H54 (cell line): ENCODE measurements around the gene SMCR8.
"Not testable (repeated sequence)": the region's sequence is repeated elsewhere in the genome, so short reads cannot be mapped to it uniquely, and the experiment has no call there.

Experiments
- DNase-seq: peaks from one replicate; pipeline ENCODE4 v3.0.0; 2011; ENCODE audit warnings: low spot score, mixed read lengths; ENCODE audit not compliant: insufficient read length
- FAIRE-seq: peaks from 3 replicates; lab custom pipeline; 2011; peaks lifted over from hg19 to GRCh38; lab: Jason Lieb, UNC
- POLR2A ChIP-seq: IDR thresholded peaks from 2 replicates; pipeline ENCODE4 v1.6.1; 2011; ENCODE audit warnings: low read depth, mild to moderate bottlenecking, low read length

SMCR8 gene

DNA sequence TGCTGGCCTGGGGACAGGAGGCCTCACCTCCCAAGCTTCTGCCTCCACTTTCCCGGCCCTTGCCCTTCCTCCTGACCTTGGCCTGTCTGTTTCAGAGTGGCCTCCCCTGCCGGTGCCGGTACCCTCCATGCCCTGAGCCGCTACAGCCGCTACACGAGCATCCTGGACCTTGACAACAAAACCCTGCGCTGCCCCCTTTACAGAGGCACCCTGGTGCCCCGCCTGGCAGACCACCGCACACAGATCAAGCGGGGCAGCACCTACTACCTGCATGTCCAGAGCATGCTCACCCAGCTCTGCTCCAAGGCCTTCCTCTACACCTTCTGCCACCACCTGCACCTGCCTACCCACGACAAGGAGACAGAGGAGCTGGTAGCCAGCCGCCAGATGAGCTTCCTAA, 7.4 kb downstream of the SMCR8 start:
- no peak for TF ChIP-seq POLR2A
- FAIRE-seq (no peak), DNase-seq (no peak)

DNA sequence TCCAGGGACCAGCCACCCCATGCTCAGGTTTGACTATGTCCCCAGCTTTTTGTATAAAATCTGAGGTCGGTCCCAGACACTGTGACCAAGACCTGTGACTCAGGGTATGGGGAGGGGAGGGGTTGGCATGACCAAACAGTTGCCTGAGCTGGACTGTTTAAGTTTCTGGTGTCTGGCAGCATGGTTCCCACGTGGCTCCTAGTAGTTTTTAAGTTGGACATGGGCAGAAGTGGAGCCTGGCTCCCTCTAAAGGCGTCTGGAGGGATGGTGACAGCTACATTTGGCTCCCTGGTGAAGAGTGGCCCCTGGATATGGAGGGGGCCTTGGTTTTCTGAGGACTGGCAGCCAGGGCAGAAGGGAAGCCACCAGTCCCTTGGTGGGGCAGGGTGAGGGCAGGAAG, 7.9 kb downstream of the SMCR8 start:
- no peak for FAIRE-seq
- no peak for TF ChIP-seq POLR2A
- DNase-seq: no peak

DNA sequence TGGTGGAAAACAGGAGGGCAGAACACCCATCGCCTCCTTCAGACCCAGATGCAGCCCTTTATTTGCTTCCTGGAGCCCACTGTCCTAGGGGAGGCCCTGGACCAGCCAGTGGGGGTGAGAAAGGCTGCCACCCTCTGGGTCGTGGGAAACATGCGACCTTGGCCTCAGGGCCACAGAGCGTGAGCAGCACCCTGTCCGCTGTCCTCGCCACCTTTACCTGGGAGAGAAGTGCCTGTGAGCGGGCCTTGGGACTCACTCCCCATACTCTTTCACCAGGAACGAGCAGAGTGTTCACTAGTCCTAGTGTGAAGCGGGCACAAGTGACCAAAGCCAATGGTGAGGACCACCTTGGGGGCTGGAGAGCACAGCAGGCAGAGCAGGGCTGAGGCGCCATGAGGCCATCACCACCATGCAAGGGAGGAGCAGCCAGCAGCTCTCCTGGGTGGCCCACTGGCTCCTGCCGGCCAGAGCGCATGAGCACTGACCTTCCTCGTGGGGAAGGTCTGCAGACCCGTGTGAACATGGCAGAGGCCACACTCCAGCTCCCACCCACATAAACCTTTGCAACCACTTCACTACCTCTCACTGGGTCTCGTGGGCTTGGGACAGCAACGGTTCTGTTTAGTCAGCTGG, 8.5 kb downstream of the SMCR8 start:
- FAIRE-seq: no peak
- no peak for DNase-seq
- TF ChIP-seq POLR2A: no peak

DNA sequence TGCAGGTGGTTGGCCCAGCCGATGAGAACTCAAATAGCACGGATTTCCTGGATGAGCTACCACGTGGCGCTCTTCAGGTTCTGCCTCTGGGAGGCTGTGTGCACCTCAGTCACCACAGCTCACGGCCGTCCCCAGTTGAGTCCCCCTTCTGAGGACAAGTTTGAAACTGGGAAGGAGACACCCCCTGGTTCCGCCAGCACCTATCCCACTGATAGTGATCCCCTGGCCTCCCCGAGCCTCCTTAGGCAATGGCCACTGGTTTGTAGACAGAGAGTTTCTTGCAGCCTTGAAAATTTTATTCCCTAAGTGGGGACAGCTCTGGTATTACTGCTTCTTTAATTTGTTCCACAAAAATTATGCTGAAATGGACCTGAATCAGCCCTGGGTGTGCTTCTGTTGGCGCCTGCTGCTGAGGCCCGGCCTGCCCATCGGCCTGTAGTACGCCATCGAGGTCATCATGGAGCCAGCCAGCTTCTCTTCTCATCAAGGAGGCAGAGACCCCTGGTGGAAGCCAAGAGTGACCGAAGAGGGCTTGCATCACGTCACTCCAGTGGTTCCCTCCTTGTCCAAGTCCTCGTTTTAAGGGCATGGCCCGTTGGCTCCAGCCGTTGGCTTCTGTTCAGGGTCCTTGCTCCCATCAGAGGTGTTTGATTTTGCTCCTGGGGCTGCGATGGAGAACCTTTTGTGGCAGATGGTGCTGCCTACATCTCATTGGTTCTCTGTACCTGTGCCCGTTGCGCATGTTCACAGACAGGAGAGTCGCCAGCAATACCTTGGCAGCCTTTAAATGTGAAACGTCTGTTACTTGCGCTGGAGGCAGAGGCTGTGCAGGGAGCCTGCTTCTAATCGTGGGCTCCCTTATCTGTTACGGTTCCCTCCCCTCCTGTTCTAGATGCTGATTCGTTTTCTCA, 9.3 kb downstream of the SMCR8 start:
- DNase-seq: no peak
- no peak for TF ChIP-seq POLR2A
- no peak for FAIRE-seq

DNA sequence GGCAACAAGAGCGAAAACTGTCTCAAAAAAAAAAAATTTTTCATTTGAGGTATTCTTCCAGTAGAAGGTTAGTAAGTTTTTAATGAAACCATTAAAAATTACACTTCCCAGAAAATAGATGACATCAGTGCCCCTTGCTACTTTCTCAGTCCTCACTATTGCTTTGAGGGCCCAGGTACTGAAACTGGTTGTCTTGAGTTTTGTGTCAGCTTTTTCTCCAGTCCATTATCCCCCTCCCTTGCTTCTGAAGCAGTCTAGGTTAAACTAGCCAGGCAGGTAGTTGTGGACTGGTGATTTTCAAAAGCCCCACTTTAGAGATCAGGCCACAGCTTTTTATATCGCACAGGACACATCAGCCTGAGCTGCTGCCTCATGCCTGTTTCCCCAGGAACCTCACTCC, 10.9 kb downstream of the SMCR8 start:
- no peak for FAIRE-seq
- TF ChIP-seq POLR2A: no peak

DNA sequence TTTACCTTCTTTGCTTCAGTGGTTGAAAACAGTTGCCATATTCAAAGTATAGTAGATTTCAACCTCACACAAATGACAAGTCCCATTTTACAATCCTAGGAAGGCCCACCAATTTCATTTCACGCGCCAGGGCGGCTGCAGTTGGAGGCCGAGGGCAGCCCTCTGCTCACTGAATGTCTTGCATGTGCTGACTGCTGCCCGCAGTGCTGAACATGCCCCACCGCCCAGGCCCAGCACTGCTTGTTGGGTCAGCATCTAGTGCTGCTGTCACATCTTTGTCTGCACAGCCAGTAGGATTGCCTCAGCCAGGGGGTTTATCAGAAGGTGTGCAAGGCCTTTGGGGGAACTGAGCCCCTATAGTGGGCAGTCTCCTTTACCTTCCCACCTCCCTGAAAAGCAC, 11.5 kb downstream of the SMCR8 start:
- no peak for FAIRE-seq
- TF ChIP-seq POLR2A: no peak
- DNase-seq: no peak

More for the DNA sequence above, 10.9 kb downstream of the SMCR8 start:
- no peak for DNase-seq

DNA sequence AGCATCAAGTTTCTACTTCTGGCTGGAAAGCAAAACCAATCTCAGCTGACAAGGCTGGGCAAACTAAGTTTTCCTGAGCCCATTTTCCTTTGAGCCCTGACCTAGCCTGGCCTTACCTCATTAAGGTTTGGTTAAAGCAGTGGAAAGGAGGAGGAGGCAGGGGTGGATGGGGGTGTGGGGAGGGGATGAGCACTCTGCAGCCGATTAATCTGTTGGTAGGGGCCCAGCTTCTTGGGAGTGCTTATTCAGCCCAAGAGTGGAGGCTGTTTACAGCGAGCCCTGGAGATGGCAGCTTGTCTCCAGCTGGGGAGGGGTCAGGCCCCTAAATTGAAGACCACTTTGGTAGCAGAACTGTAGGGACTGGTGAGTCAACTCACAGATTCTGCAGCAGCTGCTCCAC, 12.0 kb downstream of the SMCR8 start:
- FAIRE-seq: no peak
- TF ChIP-seq POLR2A: no peak
- DNase-seq: no peak

DNA sequence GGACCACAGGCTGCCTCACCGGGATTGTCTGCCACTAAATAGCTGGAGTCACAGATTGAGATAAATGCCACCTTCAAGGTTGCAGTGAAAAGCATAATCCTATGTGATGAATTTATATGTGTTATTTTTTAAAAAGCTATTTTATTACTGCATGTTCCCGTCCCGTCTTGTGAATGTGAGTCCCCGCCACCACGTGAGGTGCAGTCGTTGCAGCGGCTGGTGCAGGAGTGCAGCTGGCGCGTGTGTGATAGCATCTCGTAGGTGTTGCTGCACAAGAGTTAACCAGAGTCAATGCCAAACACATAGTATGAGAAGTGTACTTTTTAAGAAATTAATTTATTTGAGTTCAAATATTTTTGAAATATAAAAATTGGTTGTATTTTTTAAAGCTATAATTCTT, 12.5 kb downstream of the SMCR8 start:
- no peak for DNase-seq
- no peak for FAIRE-seq
- TF ChIP-seq POLR2A: no peak

DNA sequence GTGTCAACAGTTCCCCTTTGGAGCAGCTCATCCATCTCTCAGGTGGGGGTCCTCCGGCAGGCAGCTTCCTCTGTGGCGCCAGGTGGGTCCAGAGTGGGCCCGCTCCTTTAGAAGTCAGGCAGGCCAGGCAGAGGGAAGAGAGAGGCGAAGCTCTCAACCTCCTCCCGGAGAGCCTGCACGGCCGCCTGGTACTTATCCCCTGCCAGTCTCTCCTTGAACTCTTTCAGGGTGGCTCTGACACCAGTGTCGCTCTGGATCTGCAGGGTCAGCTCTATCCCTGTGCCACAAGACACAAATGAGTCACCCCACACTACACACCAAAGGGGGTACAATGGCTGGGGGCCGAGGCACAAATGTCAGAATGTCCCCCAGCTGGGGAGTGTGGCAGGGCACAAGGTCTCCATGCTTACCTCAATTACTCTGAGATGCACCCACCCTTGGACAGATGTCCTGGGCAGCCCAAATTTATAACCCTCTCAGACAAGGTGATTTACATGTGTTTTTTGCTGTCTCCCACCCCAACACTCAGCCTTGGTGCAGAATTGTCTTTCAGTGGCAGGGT, 13.6 kb downstream of the SMCR8 start:
- no peak for FAIRE-seq

DNA sequence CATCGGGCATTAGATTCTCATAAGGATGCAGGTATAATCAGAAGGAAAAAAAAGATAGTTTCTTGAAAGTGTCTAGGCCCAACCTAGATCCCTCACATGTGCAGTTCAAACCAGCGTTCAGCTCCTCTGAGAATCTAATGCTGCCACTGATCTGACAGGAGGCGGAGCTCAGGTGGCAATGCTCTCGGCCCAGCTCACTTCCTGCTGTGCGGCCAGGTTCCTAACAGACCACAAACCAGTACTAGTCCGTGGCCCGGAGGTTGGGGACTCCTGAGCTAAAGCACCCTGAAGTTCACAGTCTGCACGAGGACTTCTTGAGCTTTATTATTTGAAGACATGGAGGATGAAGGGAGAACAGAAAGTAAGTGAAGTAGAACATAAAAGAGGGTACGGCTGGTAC, 16.8 kb downstream of the SMCR8 start:
- no peak for DNase-seq
- no peak for TF ChIP-seq POLR2A
- no peak for FAIRE-seq

More for the DNA sequence above, 13.6 kb downstream of the SMCR8 start:
- TF ChIP-seq POLR2A: no peak
- no peak for DNase-seq

DNA sequence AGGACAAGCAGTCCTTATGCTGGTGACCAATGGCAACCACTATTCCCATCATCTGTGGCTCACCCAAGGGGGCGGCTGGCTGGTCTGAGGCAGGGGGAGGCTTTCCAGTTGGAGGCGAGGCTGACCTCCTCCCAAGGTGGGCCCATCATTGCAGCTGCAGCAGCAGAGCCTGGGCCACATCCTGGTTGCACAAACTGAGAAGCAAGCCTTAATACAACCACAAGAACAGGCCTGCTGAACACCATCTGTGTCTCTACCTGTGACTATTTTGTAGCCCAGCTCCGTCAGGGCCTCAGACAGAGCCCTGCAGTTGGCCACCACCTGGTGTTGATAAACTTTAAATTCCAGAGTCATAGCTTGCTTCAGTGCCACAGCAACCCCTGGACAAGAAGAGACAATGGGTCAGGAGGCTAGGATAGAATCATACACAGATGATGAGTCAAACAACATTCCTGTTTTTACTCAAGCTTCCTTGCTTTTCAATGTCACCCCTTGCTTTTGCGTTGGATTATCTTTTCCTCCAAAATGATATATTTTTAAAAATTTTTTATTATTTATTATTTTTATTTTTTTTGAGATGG, 17.9 kb downstream of the SMCR8 start:
- DNase-seq: no peak
- TF ChIP-seq POLR2A: no peak
- no peak for FAIRE-seq

DNA sequence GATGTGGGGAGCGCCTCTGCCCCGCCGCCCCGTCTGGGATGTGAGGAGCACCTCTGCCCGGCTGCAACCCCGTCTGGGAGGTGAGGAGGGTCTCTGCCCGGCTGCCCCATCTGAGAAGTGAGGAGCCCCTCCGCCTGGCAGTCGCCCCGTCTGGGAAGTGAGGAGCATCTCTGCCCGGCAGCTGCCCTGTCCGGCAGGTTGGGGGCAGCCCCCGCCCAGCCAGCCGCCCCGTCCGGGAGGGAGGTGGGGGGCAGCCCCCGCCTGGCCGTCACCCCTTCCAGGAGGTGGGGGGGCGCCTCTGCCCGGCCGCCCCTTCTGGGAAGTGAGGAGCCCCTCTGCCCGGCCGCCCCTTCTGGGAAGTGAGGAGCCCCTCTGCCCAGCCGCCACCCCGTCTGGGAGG, 23.1 kb downstream of the SMCR8 start:
- FAIRE-seq, DNase-seq: not testable (repeated sequence)

DNA sequence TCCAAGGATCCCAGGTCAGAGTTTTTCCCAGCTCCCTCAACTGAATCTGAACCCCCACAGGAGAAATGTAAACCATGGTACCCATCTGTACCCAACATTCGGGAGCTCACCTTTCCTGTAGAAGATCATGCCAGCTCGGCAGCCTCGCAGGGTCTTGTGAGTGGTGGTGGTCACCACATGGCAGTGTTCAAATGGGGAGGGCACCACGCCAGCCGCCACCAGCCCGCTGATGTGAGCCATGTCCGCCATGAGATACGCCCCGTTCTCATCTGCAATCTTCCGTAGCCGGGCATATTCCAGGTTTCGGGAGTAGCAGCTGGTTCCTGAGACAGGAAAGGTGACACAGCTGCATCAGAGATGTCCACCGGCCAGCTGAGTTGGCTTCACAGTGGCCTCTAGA, 24.8 kb downstream of the SMCR8 start:
- no peak for TF ChIP-seq POLR2A
- FAIRE-seq (no peak), DNase-seq (no peak)

DNA sequence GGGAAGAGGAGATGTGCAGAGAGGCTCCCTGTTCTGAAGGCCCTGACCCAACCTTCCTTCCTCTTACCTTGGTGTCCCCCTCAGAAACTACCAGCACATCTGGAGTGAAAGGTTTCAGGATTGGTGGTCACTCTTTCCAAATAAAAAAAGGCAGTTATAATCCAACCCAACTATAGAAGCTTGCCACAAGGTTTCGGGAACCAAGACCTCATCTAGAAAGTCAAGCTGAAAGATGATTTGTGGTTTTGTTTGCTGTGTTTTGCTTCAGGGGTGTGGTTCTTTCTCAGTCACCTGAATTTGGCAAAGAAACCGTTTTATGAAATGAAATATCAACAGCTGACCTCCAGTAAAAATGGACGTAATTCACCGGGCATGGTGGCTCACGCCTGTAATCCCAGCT, 28.9 kb downstream of the SMCR8 start:
- TF ChIP-seq POLR2A: no peak
- no peak for DNase-seq
- no peak for FAIRE-seq
